Testis (tissue), 2 donors: ENCODE results near the gene NEK9.

ENCODE experiments used
- CTCF ChIP-seq, 3 experiments: fragments of 450-650 bp in 2 of 3; fragments of 200-600 bp in 1 of 3; sonication (generic) in 1 of 3; IDR thresholded peaks; one replicate each; pipeline ENCODE4 v1.5.1; 2016 to 2019; ENCODE audit warnings: antibody characterized with exemption in 3 of 3, mild to moderate bottlenecking in 2 of 3, moderate library complexity in 1 of 3
- POLR2A ChIP-seq: fragments of 450-650 bp; IDR thresholded peaks from one replicate; pipeline ENCODE4 v1.6.1; 2017; ENCODE audit warnings: antibody characterized with exemption, mild to moderate bottlenecking, moderate library complexity

- TF ChIP-seq POLR2A (no peak), CTCF (IDR thresholded peaks at IDR 0.05) (no peak)
Observed at GRCh38 chr14:75123991-75124390, 2.9 kb downstream of the NEK9 start.
